Gastroesophageal sphincter (tissue), 3 donors: ENCODE measurements around the gene ZNF385B.

Experiments
- POLR2A ChIP-seq, 2 donors: fragments of 450-650 bp; IDR thresholded peaks; one replicate each; pipeline ENCODE4 v1.6.1; 2017; ENCODE audit warnings: antibody characterized with exemption in 2 of 2, mild to moderate bottlenecking in 2 of 2, moderate library complexity in 1 of 2
- POLR2AphosphoS5 ChIP-seq: sonication (generic); formaldehyde crosslinking; IDR thresholded peaks from one replicate; pipeline ENCODE4 v1.6.1; 2017; ENCODE audit warnings: antibody characterized with exemption
- TF ChIP-seq, protein P1 (sequence below), 4 experiments: fragments of 200-600 bp in 2 of 4; fragments of 450-650 bp in 2 of 4; sonication (generic) in 1 of 4; IDR thresholded peaks; one replicate each; pipeline ENCODE4 v1.5.1; 2017 to 2019; ENCODE audit warnings: antibody characterized with exemption in 4 of 4, mild to moderate bottlenecking in 2 of 4, moderate library complexity in 2 of 4

DNA sequence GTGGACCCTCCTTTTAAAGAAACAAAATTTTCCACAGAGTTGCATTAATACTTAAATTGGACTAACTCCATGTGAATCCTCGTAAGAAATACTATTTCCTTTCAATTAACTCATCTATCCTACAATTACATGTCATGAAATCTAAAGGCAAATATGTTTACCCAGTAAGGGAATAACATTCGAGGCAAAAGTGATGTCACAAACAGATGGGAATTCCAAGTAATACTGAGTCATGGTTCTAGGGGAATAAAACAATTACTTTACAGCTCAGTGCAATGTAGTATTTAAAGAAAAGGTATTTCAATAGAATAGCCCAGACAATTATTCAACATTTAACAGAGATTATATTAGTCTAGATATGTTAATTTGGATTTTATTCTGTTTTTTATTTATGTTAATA is 205.8 kb downstream of the ZNF385B start:
- TF ChIP-seq, protein P1, sequence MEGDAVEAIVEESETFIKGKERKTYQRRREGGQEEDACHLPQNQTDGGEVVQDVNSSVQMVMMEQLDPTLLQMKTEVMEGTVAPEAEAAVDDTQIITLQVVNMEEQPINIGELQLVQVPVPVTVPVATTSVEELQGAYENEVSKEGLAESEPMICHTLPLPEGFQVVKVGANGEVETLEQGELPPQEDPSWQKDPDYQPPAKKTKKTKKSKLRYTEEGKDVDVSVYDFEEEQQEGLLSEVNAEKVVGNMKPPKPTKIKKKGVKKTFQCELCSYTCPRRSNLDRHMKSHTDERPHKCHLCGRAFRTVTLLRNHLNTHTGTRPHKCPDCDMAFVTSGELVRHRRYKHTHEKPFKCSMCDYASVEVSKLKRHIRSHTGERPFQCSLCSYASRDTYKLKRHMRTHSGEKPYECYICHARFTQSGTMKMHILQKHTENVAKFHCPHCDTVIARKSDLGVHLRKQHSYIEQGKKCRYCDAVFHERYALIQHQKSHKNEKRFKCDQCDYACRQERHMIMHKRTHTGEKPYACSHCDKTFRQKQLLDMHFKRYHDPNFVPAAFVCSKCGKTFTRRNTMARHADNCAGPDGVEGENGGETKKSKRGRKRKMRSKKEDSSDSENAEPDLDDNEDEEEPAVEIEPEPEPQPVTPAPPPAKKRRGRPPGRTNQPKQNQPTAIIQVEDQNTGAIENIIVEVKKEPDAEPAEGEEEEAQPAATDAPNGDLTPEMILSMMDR (IDR thresholded peaks at IDR 0.05), result no peak
- TF ChIP-seq POLR2A (IDR thresholded peaks at IDR 0.05), result no peak
- TF ChIP-seq POLR2AphosphoS5, result no peak
